Measurements from ENCODE around the gene ADAM17. TPM values are rescaled to one million over a fixed set of nuclear protein-coding genes. Genes with fewer than 3 reads are reported as not detected.
"Not testable (repeated sequence)": the region's sequence is repeated elsewhere in the genome, so short reads cannot be mapped to it uniquely, and the experiment has no call there.

The ADAM17 gene
- total and polyA plus RNA-seq, 8 donors, result 4.6 to 18.8 (median 7.4) TPM

GRCh38 chr2:9592699-9593098 lies 37.1 kb upstream of the ADAM17 start:
- Histone ChIP-seq H3K4me3 (no peak overlapping the region), H3K4me1 (peaks cover 0 to 22% (median 13%) of the 10 kb centered on the region in 3 donors), H3K27ac (no peak overlapping the region), H3K9me3 (no peaks in the 10 kb centered on the region), H3K27me3 (no peaks in the 10 kb centered on the region), H3K36me3 (peaks cover 0 to 20% (median 7%) of the 10 kb centered on the region in 3 donors)
- peak; percentile 30 to 57 (median 56) for ATAC-seq
- no peak for TF ChIP-seq CTCF (IDR thresholded peaks at IDR 0.05)
- no peak for FAIRE-seq
- intact Hi-C loops (cut with DNase I), result no loop called here
- no peak for DNase-seq
- WGBS, 2 donors, result 58 to 63% methylated on average over 3 of the region's 3 CpGs

GRCh38 chr2:9590641-9591040 lies 35.0 kb upstream of the ADAM17 start:
- Histone ChIP-seq H3K4me1 (peaks cover 0 to 16% (median 13%) of the 10 kb centered on the region in 3 donors), H3K9me3 (no peaks in the 10 kb centered on the region), H3K27me3 (no peaks in the 10 kb centered on the region), H3K4me3 (no peak overlapping the region), H3K36me3 (peaks cover 0 to 33% (median 11%) of the 10 kb centered on the region in 3 donors), H3K27ac (no peak overlapping the region)
- TF ChIP-seq CTCF (IDR thresholded peaks at IDR 0.05), result no peak
- FAIRE-seq, result no peak
- no peak for DNase-seq
- intact Hi-C loops (cut with DNase I), result no loop called here
- ATAC-seq, result no peak
- WGBS, 2 donors, result 82 to 85% methylated on average over 3 of the region's 3 CpGs

GRCh38 chr2:9586465-9586864 lies 30.8 kb upstream of the ADAM17 start:
- H3K4me1 ChIP-seq, result no peaks in the 10 kb centered on the region
- DNase-seq, result no peak
- WGBS, 2 donors, result 75 to 81% methylated on average over 3 of the region's 3 CpGs
- FAIRE-seq, result no peak
- H3K27ac ChIP-seq, result no peak overlapping the region
- H3K9me3 ChIP-seq, result no peaks in the 10 kb centered on the region
- no peak for TF ChIP-seq CTCF (IDR thresholded peaks at IDR 0.05)
- peaks cover 0 to 50% (median 17%) of the 10 kb centered on the region in 3 donors for H3K36me3 ChIP-seq
- intact Hi-C loops (cut with DNase I), result no loop called here
- no peak for ATAC-seq
- H3K4me3 ChIP-seq, result no peak overlapping the region
- H3K27me3 ChIP-seq, result no peaks in the 10 kb centered on the region

GRCh38 chr2:9585486-9585885 lies 29.9 kb upstream of the ADAM17 start:
- ATAC-seq, result no peak
- Histone ChIP-seq H3K4me3 (no peak overlapping the region), H3K36me3 (peaks cover 0 to 47% (median 17%) of the 10 kb centered on the region in 3 donors), H3K9me3 (no peaks in the 10 kb centered on the region), H3K4me1 (no peaks in the 10 kb centered on the region), H3K27me3 (no peaks in the 10 kb centered on the region), H3K27ac (no peak overlapping the region)
- intact Hi-C loops (cut with DNase I), result no loop called here
- DNase-seq, result no peak
- no peak for TF ChIP-seq CTCF (IDR thresholded peaks at IDR 0.05)
- FAIRE-seq, result no peak
- WGBS, 2 donors, result 97 to 98% methylated on average over 5 of the region's 5 CpGs

GRCh38 chr2:9584902-9585301 lies 29.3 kb upstream of the ADAM17 start:
- FAIRE-seq; DNase-seq; intact Hi-C loops (cut with DNase I): not testable (repeated sequence)

More at GRCh38 chr2:9584902-9585301, 29.3 kb upstream of the ADAM17 start:
- H3K4me3 ChIP-seq, H3K9me3 ChIP-seq, H3K27me3 ChIP-seq, H3K27ac ChIP-seq, ATAC-seq, H3K4me1 ChIP-seq: not testable (repeated sequence)
- H3K36me3 ChIP-seq, result peaks cover 0 to 47% (median 15%) of the 10 kb centered on the region in 3 donors

Measured in pancreas (tissue), 10 donors.